Panc1 (cell line): Measurements from ENCODE around the gene SMYD2. TPM values are rescaled to one million over a fixed set of nuclear protein-coding genes. Genes with fewer than 3 reads are reported as not detected.
A peak's percentile ranks its signal among the peaks of the same experiment; 100 is the strongest.

ENCODE experiments used
- ATAC-seq: fragments of 200-7000 bp; cut with Tn5 transposase; 2 replicates; pipeline ENCODE4 v1.9.1; 2020; ENCODE audit warnings: mild to moderate bottlenecking, moderate library complexity
- Bru-seq: library from RNA; stranded (reverse); fragments of 400-500 nt; gene quantifications from one replicate; lab custom pipeline; 2021; lab: Mats Ljungman, UMichigan
- BruChase-seq, 2 experiments: library from RNA; stranded (reverse); fragments of 400-500 nt; gene quantifications; one replicate each; lab custom pipeline; 2021; lab: Mats Ljungman, UMichigan
- BruUV-seq: library from RNA; stranded (reverse); fragments of 400-500 nt; replicated peaks from 2 replicates; lab custom pipeline; 2021; lab: Mats Ljungman, UMichigan
- CTCF ChIA-PET: fragments of 300-600 bp; sonication (Branson Sonifier 250); formaldehyde crosslinking; loops from one replicate; lab custom pipeline; 2022; ENCODE audit warnings: antibody characterized with exemption; lab: Charles Lee
- POLR2A ChIA-PET: fragments of 300-600 bp; sonication (Branson Sonifier 250); formaldehyde crosslinking; loops from one replicate; lab custom pipeline; 2022; ENCODE audit warnings: antibody characterized with exemption; lab: Charles Lee
- DNase-seq: peaks from one replicate; pipeline ENCODE4 v3.0.0-alpha.2; 2010; ENCODE audit warnings: low read depth, low spot score
- H3K27ac ChIP-seq: 2 replicates; pipeline ENCODE4 v1.5.1; 2011; ENCODE audit warnings: mild to moderate bottlenecking, low read length, inconsistent platforms
- H3K27me3 ChIP-seq: fragments of 200-500 bp; sonication (Bioruptor generic); 2 replicates; pipeline ENCODE4 v1.6.0; 2014; ENCODE audit warnings: low read length, inconsistent platforms; ENCODE audit not compliant: control insufficient read depth, insufficient read depth
- H3K36me3 ChIP-seq: fragments of 200-500 bp; sonication (Bioruptor generic); 2 replicates; pipeline ENCODE4 v1.5.1; 2014; ENCODE audit warnings: inconsistent platforms, mild to moderate bottlenecking, low read length, moderate library complexity; ENCODE audit not compliant: control insufficient read depth, insufficient read depth
- H3K4me1 ChIP-seq: 2 replicates; pipeline ENCODE4 v1.5.1; 2011; ENCODE audit warnings: inconsistent platforms, mild to moderate bottlenecking, low read length, moderate library complexity; ENCODE audit not compliant: control insufficient read depth, insufficient read depth
- H3K4me3 ChIP-seq, 2 experiments: 2 replicates each; pipeline ENCODE4 v1.5.1; 2011 to 2012; ENCODE audit warnings: low read depth in 2 of 2, low read length in 2 of 2, mild to moderate bottlenecking in 2 of 2, inconsistent platforms in 1 of 2, moderate library complexity in 1 of 2
- H3K9me3 ChIP-seq: fragments of 200-500 bp; sonication (Bioruptor generic); 2 replicates; pipeline ENCODE4 v1.5.1; 2014; ENCODE audit warnings: low read depth, mild to moderate bottlenecking, inconsistent platforms, low read length, moderate library complexity; ENCODE audit not compliant: control insufficient read depth, insufficient read depth
- POLR2AphosphoS5 ChIP-seq: IDR thresholded peaks from 2 replicates; pipeline ENCODE4 v1.6.1; 2012; ENCODE audit warnings: mild to moderate bottlenecking, low read depth, low read length, moderate library complexity
- SIN3A ChIP-seq: IDR thresholded peaks from 2 replicates; pipeline ENCODE4 v1.6.1; 2012; ENCODE audit warnings: low read depth, mild to moderate bottlenecking, low read length, moderate library complexity, borderline replicate concordance; ENCODE audit not compliant: insufficient read depth
- TCF7L2 ChIP-seq: IDR thresholded peaks from 2 replicates; pipeline ENCODE4 v1.6.1; 2011; ENCODE audit warnings: mild to moderate bottlenecking, low read depth, low read length, inconsistent platforms
- in situ Hi-C: cut with HindIII; loops from 2 replicates; pipeline ENCODE4 v1.10.0; 2016; ENCODE audit warnings: low sequenced_read_pairs, low pct_unique_long_range_greater_than_20kb
- intact Hi-C: fragments of 100-400 bp; cut with micrococcal nuclease; formaldehyde crosslinking; loops from one replicate; pipeline ENCODE4 v1.10.0; 2022; ENCODE audit not compliant: unreplicated experiment
- long read RNA-seq: library from polyadenylated mRNA; unstranded; transcript quantifications from one replicate; pipeline ENCODE4 v2.0.0, GENCODE V29; 2021; ENCODE audit not compliant: unreplicated experiment
- polyA plus RNA-seq: library from polyadenylated mRNA; unstranded; fragments of >200 nt; gene quantifications from one replicate; pipeline ENCODE4 v1.2.1, GENCODE V29; 2012; ENCODE audit warnings: missing spikeins; ENCODE audit not compliant: insufficient read length
- total RNA-seq: library from RNA; stranded (reverse); gene quantifications from one replicate; pipeline ENCODE4 v1.2.1, GENCODE V29; 2021; ENCODE audit not compliant: unreplicated experiment
- TF ChIP-seq, protein P1 (sequence below): fragments of 450-650 bp; IDR thresholded peaks from 2 replicates; pipeline ENCODE4 v1.5.1; 2017; ENCODE audit warnings: mild to moderate bottlenecking
- TF ChIP-seq, protein P2 (sequence below), 2 experiments: IDR thresholded peaks; 2 replicates each; pipeline ENCODE4 v1.6.1; 2011 to 2012; ENCODE audit warnings: low read depth in 2 of 2, control low read depth in 1 of 2, low read length in 1 of 2, mild to moderate bottlenecking in 1 of 2, moderate library complexity in 1 of 2; ENCODE audit not compliant: insufficient read depth in 1 of 2

The SMYD2 gene, protein sequence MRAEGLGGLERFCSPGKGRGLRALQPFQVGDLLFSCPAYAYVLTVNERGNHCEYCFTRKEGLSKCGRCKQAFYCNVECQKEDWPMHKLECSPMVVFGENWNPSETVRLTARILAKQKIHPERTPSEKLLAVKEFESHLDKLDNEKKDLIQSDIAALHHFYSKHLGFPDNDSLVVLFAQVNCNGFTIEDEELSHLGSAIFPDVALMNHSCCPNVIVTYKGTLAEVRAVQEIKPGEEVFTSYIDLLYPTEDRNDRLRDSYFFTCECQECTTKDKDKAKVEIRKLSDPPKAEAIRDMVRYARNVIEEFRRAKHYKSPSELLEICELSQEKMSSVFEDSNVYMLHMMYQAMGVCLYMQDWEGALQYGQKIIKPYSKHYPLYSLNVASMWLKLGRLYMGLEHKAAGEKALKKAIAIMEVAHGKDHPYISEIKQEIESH
- total RNA-seq (31.0 TPM), Bru-seq, nascent RNA (percentile 64 among the genes with signal in this experiment), BruChase-seq, experiment 1, labeled RNA remaining after a 2-hour chase (percentile 62 among the genes with signal in this experiment), BruChase-seq, experiment 2, labeled RNA remaining after a 6-hour chase (percentile 56 among the genes with signal in this experiment)
- 29.2 TPM for polyA plus RNA-seq
- long read RNA-seq, transcript SMYD2-201 (12 exons, 1,671 nt), result major isoform, 71 of 84 reads
- long read RNA-seq, partial matches to known transcripts, result 5 of 84 reads
- long read RNA-seq, other reads (novel, unspliced or antisense), result 7 of 84 reads

DNA sequence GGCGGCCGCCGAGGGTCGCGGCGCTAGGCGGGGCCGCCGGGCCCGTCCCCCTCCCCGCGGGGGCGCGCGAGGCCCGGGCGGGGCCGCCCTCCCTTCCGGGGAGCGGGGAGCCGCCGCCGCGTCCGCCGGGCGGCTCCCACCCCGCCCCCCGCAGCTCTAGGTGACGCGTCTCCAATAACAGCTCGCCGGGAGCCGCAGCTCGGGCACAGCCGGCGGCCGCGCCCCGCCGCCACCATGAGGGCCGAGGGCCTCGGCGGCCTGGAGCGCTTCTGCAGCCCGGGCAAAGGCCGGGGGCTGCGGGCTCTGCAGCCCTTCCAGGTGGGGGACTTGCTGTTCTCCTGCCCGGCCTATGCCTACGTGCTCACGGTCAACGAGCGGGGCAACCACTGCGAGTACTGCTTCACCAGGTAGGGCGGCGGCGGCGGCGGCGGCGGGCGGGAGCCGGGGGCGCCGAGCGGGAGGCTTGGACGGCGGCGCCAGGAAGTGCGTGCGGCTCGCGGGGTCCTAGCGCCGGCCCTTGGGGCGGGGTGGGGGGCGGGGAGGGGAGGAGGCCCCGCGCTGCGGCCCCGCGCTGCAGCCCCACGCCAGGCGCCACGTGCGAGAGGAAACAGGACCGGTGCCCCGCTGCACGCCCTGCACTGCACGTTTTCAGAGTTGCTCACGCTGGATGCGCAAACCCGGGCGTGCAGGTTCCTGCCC, at the start of gene SMYD2:
TSS of gene SMYD2 (plus strand) at position 139 of the 699 bp plus-strand sequence. CDS start at position 235, 96 bp downstream.
- Histone ChIP-seq H3K36me3 (no peaks in the 10 kb centered on the region; the same call in 1 of the 2 replicates), H3K27me3 (no peaks in the 10 kb centered on the region), H3K9me3 (no peaks in the 10 kb centered on the region), H3K4me1 (peaks cover 12% of the 10 kb centered on the region), H3K4me3 (peak within 1 kb of the TSS; percentile 69 to 91), H3K27ac (peak within 1 kb of the TSS; percentile 85)
- no TSS peak for BruUV-seq
- no peak for DNase-seq
- ChIA-PET CTCF (no interaction called here), POLR2A (no interaction called here)
- TF ChIP-seq TCF7L2 (no peak), POLR2AphosphoS5 (peak; percentile 29; the same call in 1 of the 2 replicates), SIN3A (peak; percentile 54; the same call in 1 of the 2 replicates)
- TF ChIP-seq, protein P1, sequence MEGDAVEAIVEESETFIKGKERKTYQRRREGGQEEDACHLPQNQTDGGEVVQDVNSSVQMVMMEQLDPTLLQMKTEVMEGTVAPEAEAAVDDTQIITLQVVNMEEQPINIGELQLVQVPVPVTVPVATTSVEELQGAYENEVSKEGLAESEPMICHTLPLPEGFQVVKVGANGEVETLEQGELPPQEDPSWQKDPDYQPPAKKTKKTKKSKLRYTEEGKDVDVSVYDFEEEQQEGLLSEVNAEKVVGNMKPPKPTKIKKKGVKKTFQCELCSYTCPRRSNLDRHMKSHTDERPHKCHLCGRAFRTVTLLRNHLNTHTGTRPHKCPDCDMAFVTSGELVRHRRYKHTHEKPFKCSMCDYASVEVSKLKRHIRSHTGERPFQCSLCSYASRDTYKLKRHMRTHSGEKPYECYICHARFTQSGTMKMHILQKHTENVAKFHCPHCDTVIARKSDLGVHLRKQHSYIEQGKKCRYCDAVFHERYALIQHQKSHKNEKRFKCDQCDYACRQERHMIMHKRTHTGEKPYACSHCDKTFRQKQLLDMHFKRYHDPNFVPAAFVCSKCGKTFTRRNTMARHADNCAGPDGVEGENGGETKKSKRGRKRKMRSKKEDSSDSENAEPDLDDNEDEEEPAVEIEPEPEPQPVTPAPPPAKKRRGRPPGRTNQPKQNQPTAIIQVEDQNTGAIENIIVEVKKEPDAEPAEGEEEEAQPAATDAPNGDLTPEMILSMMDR, result no peak; the same call in 1 of the 2 replicates
- intact Hi-C loops (no loop called here), in situ Hi-C loops (no loop called here)
- ATAC-seq, result peak; percentile 88

DNA sequence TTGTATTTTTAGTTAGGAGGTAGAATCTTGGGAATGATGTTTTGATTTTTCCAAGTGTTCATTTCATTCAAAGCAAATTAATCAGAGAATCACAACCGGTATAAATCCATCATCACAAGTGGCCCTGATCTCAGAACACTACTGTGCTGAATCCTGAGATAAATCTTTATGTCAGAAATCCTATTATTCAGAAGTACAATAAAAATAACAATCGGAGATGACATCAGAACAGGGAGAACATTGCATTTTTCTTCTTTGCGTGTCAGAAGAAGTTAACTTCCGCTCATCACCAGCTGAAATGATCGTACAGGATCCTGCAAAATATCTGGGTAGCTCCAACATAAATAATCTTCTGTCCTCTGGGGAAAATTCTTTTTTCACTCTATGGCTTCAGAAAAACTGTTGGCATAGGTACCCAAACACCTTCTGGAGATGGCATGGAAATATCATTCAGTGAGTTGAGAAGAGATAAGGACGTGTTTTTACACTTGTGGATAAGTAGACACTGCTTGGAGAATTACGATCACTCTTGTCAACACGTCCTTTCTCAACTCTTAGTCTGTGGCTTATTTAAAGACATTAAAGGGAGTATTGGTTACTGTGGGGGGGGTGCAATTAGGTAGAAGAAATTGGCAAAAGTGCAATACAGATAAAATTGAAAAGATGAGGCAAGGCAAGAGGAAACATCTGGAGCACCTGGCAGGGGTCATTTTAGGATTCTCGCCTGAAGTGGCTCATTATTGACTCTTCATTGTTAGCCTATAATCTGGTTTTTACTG, 46.9 kb upstream of the SMYD2 start:
- no peak for TF ChIP-seq TCF7L2
- TF ChIP-seq, protein P2, sequence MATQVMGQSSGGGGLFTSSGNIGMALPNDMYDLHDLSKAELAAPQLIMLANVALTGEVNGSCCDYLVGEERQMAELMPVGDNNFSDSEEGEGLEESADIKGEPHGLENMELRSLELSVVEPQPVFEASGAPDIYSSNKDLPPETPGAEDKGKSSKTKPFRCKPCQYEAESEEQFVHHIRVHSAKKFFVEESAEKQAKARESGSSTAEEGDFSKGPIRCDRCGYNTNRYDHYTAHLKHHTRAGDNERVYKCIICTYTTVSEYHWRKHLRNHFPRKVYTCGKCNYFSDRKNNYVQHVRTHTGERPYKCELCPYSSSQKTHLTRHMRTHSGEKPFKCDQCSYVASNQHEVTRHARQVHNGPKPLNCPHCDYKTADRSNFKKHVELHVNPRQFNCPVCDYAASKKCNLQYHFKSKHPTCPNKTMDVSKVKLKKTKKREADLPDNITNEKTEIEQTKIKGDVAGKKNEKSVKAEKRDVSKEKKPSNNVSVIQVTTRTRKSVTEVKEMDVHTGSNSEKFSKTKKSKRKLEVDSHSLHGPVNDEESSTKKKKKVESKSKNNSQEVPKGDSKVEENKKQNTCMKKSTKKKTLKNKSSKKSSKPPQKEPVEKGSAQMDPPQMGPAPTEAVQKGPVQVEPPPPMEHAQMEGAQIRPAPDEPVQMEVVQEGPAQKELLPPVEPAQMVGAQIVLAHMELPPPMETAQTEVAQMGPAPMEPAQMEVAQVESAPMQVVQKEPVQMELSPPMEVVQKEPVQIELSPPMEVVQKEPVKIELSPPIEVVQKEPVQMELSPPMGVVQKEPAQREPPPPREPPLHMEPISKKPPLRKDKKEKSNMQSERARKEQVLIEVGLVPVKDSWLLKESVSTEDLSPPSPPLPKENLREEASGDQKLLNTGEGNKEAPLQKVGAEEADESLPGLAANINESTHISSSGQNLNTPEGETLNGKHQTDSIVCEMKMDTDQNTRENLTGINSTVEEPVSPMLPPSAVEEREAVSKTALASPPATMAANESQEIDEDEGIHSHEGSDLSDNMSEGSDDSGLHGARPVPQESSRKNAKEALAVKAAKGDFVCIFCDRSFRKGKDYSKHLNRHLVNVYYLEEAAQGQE (IDR thresholded peaks at IDR 0.05; ENCODE audit: insufficient read depth in 1 of 2, low read depth in 2 of 2, low read length in 1 of 2), result no peak
- no peak for TF ChIP-seq POLR2AphosphoS5
- TF ChIP-seq SIN3A, result no peak
- CTCF ChIA-PET, result no interaction called here
- POLR2A ChIA-PET, result no interaction called here
- no peak overlapping the region for H3K4me3 ChIP-seq
- no peaks in the 10 kb centered on the region for H3K36me3 ChIP-seq
- no peak for DNase-seq
- H3K4me1 ChIP-seq, result no peaks in the 10 kb centered on the region
- in situ Hi-C loops, result no loop called here
- BruUV-seq, result no TSS peak
- peaks cover 14% of the 10 kb centered on the region; the same call in 1 of the 2 replicates for H3K27me3 ChIP-seq
- ATAC-seq, result no peak
- no peaks in the 10 kb centered on the region for H3K9me3 ChIP-seq
- intact Hi-C loops, result no loop called here
- H3K27ac ChIP-seq, result no peak overlapping the region
